ENCODE data around the gene SHOX.
"Not testable (repeated sequence)": the region's sequence is repeated elsewhere in the genome, so short reads cannot be mapped to it uniquely, and the experiment has no call there.

Gene SHOX

DNA sequence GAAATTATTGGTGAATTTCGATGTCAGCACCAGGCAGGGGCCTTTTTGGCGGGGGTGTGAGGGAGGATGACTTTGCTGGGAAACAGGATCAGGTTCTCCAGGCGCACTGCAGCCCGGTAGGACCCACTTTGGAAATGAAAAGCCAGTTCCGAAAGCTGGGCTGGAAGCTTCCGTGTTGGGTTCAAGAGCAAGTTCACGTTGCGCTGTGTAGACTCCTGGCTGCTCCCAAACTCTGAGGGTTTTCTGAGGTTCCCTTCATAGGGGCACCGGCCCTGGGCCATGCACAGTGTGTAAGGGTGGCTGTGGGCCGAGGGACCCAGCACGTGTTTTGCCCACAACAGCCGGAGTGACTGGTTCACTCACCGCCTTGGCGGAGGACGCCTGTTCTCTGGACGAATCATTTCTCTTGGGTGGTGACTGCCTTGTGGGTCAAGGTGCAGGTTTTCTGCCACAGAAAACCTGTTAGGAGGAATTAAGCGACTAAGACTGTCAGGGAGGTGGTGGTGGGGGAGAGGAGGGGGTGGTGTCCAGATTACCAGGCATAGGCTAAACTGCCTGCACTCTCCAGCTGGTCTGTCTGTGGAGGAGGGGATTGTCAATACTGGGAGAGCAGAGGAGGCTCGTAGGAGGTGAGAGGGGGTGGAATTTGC, 8.0 kb downstream of the SHOX start:
- DNase-seq, result no peak

DNA sequence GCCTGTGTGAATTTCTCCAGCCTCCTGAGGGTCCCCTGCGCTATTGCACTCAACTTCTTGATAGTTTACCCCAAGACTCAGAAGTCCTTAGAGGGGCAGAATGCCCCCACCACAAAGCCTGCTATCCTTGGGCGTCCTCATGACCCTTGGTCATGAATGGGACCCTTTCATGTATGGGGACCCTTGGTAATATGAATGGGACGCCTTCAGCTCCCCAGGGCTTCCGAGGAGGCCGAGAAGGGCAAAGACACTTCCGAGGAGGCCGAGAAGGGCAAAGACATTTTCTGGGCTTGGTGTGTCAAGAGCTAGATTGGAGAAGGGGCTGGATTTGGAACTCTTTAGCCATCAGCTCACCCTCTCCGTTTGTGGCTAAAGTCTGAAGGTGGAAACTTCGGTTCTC, 8.6 kb downstream of the SHOX start:
- no peak for DNase-seq

DNA sequence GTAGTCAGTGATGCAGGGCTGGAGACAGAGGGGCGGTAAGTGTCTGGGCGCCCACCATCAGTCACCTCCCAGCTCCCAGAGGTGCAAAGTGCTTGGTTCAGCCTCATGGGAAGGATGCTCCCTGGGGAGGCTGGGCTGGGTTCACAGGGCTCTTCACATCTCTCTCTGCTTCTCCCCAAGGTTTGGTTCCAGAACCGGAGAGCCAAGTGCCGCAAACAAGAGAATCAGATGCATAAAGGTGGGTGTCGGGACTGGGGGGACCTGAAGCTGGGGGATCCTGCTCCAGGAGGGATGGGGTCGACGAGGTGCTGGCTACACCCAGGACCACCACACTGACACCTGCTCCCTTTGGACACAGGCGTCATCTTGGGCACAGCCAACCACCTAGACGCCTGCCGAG, 10.1 kb downstream of the SHOX start:
- no peak for DNase-seq

DNA sequence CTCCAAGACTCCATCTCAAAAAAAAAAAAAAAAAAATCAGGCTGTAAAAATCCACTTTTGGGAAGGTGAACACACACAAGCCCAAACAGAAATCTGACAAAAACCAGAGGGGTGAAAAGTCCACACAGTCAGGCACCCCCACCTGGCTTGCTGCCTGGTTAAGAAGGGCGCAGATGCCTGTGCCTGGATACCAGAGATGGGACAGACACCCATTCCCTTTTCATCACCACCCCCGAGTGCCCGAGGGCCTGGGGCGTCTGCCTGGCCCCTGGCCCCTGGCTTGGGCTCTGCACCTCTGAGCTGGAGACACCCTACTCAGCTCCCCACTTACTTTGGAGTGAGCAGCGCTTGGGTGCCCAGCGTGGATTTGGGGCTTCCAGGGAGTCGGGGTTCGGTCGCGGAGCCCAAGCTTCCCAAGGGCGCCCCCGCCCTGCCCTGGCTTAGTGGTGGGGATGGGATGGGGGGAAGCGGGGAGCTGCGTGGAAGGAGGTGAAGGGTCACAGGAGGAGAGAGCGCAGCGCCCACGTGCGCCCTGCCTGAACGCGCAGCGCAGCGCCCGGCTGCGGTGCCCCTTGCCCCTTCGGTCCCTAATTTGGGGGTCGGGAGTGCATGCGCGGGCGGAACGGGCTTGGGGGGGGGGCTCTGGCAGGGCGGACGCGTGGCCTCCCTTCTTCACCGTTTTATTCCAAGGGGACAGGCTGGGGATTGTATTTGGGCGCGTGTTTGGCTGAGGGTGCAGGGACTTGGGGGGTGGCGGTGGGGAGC, 11.3 kb downstream of the SHOX start:
- no peak for DNase-seq

DNA sequence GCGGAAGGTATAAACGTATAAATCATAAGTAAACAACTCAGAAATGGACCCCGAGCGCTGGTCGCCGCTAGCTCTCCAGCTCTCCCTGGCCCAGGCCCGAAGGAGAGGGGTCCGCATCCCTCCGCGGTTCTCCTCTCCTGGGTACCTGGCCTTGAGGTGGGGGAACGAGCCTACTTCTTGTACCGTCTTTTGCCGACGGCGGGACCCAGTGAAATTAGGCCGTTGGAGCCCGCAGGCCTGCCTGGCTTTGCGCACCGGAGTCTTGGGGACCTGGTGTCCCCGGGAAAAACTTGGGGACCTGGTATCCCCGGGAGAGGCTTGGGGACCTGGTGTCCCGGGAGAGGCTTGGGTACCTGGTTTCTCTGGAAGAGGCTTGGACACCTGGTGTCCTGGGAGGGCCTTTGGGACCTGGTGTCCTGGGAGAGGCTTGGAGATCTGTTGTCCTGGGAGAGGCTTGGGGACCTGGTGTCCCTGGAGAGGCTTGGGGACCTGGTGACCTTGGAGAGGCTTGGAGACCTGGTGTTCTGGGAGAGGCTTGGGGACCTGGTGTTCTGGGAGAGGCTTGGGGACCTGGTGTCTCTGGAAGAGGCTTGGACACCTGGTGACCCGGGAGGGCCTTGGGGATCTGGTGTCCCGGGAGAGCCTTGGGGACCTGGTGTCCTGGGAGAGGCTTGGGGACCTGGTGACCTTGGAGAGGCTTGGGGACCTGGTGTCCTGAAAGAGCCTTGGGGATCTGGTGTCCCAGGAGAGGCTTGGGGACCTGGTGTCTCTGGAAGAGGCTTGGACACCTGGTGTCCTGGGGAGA, 12.0 kb downstream of the SHOX start:
- DNase-seq, result no peak

DNA sequence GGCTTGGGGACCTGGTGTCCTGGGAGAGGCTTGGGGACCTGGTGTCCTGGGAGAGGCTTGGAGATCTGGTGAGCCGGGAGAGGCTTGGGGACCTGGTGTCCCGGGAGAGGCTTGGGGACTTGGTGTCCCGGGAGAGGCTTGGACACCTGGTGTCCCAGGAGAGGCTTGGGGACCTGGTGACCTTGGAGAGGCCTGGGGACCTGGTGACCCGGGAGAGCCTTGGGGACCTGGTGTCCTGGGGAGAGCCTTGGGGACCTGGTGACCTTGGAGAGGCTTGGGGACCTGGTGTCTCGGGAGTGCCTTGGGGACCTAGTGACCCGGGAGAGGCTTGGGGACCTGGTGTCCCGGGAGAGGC, 12.6 kb downstream of the SHOX start:
- no peak for DNase-seq

DNA sequence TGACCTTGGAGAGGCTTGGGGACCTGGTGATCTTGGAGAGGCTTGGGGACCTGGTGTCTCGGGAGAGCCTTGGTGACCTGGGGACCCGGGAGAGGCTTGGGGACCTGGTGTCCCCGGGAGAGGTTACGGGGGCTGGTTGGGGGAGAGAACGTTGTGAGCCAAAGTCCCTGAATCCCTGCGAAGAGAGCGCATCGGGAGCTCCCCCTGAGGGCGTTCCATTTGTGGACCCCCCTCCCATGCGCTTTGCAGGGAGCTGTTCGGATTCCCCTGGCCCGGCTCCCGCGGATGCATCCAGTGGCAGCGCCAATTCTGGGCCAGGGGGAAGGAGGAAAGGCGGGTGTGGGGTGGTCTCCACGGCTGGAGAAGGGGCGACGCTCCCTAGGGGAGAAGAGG, 13.3 kb downstream of the SHOX start:
- no peak for DNase-seq

DNA sequence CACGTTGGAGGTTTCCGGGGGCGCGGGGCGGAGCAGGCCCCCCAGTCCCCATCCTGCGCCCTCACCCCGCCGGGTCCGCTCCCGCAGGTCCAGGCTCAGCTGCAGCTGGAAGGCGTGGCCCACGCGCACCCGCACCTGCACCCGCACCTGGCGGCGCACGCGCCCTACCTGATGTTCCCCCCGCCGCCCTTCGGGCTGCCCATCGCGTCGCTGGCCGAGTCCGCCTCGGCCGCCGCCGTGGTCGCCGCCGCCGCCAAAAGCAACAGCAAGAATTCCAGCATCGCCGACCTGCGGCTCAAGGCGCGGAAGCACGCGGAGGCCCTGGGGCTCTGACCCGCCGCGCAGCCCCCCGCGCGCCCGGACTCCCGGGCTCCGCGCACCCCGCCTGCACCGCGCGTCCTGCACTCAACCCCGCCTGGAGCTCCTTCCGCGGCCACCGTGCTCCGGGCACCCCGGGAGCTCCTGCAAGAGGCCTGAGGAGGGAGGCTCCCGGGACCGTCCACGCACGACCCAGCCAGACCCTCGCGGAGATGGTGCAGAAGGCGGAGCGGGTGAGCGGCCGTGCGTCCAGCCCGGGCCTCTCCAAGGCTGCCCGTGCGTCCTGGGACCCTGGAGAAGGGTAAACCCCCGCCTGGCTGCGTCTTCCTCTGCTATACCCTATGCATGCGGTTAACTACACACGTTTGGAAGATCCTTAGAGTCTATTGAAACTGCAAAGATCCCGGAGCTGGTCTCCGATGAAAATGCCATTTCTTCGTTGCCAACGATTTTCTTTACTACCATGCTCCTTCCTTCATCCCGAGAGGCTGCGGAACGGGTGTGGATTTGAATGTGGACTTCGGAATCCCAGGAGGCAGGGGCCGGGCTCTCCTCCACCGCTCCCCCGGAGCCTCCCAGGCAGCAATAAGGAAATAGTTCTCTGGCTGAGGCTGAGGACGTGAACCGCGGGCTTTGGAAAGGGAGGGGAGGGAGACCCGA, 14.0 kb downstream of the SHOX start:
- no peak for DNase-seq

DNA sequence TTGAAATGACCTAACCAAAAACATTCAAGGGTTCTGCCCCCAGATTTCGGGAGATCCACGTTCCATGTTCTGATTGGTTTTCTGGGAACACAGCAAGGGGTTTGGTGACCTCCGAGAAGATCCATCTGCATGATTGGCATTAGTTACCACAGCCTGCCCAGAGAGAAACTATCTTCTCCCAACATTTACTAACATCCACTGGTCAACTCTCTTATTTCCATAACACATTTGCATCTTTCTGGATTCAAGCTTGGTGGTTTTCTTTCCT, 15.6 kb downstream of the SHOX start:
- DNase-seq, result no peak

DNA sequence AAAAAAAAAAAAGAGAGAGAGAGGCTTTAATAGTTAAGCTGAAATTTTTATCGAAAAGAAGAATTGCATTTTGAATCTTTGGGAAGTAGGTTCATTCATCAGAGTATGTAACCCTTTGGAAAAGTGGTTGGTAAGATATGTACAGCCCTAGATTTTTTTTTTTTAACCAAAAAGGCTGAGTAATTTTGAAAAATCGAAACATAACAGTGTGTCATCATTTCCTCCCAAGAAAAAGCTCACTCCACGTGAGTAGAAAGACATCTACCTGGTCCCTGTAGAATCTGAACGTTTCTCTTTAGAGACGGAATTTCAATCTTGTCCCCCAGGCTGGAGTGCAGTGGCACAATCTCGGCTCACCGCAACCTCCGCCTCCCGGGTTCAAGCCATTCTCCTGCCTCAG, 16.2 kb downstream of the SHOX start:
- DNase-seq, result no peak

DNA sequence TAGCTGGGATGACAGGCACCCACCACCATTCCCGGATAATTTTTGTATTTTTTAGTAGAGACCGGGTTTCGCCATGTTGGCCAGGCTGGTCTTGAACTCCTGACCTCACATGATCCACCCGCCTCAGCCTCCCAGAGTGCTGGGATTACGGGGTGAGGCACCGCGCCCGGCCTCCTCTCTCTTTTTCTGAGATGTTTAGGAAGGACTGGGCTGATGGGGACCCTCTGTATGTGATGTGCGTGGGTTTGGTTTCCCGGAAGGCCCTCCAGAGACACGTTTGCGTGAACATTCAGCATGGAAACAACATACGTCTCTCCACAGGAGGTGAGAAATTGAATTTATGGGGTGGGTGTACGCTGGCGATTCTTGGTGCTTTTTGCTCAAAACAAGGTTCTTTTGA, 18.6 kb downstream of the SHOX start:
- no peak for DNase-seq

DNA sequence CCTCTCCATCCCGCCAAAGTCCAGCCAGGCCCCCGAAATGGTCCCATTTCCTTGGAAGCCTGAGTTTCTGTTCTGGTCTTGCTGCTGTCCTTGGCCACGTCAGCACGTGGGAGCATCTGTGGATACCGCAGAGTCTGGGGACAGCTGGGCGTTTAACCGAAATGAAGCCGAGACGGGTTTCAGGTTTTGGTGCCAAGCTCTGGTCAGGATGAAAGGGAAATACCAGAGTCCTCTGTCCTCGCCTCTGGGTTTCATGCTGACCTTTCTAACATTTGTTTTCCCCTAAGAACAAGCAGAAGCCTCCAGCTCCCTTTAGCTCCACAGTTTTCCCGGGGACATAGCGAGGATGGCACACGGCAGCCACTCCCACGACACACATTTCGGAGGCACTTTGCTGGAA, 19.7 kb downstream of the SHOX start:
- no peak for DNase-seq

DNA sequence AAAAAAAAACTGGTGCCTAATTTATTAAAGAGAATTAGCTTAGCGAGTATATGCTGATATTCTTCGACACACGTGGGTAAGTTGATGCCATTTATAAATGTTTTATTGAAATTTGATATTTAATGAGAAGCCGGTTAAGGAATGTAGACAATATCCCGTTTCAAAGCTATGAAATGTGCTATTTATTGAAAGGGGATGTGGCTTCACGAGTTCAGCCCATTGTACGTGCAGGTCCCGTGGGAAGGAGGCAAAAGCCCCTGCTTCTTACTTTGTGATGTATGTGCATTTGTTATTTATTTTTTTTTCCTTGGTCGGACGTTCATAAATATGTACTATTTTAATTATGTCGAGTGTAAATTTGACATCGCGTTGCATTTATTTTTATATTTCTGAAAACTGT, 20.2 kb downstream of the SHOX start:
- DNase-seq, result no peak

DNA sequence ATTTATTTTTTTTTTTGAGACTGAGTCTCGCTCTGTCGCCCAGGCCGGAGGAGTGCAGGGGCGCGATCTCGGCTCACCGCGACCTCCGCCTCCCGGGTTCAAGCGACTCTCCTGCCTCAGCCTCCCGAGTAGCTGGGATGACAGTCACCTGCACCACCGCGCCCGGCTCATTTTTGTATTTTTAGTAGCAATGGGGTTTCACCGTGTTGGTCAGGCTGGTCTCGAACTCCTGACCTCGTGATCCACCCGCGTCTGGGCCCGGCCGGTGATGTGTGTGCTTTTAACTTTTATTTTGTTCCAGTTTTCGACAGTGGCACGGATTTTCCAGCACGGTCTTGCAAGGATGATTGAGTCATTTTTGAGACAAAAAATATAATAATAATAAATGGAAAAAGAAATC, 21.3 kb downstream of the SHOX start:
- not testable (repeated sequence) for DNase-seq

DNA sequence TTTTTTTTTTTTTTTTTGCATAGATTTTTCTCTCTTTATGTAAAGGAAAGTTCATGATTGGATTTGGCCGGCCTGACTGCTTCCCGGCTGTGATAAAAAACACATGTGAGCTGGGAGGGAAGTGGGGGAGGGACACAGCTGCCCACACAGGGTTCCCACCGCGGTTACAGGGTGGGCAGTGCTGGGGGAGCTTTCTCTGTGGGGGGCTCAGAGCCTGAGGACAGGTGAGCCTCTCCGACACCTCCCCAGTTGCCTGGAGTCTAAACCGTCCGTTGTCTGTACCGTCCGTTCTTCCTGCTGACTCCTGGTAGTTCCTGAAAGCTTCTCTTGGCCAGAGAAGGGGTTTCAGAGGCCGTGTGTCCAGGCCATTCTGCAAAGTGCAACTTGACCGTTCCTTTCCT, 21.8 kb downstream of the SHOX start:
- no peak for DNase-seq

DNA sequence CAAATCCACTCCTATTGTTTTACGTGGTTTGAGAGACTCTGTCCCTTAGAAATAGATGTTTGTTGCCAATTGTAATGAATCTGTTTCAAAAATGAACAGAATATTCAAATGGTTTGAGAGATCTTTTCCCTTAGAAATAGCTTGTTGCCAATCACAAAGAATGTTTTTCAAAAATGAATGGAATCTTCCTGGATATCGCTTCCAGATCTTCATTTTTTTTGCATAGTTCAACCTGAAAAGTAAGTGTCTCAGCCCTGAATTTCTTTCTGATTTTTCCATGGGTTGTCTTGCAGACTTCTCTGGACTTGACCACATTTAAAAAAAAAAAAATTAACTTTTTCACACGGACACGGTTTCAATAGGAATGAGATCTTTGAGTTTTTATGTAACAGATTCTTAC, 22.7 kb downstream of the SHOX start:
- no peak for DNase-seq

DNA sequence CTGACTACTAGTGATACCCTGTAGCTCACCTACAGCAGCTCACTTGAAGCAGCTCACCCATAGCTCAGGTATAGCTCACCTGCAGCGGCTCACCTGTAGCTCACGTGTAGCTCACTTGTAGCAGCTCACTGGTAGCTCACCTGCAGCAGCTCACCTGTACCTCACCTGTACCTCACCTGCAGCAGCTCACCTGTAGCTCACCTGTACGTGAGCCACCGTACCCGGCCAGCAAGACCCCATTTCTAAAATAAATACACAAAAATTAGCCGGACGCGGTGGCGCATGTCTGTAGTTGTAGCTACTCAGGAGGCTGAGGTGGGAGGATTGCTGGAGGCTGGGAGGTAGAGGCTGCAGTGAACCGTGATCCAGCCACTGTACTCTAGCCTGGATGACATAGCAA, 30.6 kb downstream of the SHOX start:
- DNase-seq, result no peak

DNA sequence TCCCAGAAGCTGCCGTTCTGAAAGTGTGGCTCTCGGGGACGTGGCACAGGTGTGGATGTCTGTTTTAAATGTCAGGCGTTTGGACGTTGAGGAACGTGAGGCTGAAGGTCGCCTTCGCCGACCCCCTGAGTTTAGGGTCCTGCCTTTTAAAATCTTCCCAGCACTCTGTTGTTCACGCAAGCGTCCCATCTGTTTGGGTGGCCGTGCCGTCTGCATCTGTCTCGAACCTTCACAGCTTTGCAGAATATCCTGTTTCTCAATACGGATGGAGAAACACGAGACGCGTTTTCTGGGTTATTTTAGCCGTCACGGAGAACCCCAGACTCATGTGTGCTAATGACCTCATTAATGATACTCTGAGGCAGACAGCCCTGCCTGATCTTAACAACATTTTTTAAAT, 31.5 kb downstream of the SHOX start:
- DNase-seq, result no peak

DNA sequence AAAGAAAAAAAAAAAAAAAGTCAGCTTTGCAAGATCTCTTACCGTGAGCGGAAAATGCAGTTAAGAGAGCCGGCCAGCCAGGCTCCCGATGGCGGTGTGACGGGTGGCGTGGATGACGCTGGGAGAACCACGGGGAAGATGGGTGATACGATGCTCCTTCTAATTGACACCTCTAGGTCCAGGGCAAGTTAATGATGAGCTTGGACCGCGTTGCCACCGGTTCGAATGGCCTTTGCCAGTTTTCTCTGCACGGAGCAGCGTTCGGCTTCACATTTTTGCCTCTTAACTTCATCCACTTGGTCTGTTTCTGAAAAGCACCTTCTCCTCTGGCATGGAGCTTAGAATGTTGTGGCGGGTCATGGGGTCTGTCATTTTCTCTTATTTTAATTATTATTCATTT, 33.2 kb downstream of the SHOX start:
- DNase-seq, result no peak

DNA sequence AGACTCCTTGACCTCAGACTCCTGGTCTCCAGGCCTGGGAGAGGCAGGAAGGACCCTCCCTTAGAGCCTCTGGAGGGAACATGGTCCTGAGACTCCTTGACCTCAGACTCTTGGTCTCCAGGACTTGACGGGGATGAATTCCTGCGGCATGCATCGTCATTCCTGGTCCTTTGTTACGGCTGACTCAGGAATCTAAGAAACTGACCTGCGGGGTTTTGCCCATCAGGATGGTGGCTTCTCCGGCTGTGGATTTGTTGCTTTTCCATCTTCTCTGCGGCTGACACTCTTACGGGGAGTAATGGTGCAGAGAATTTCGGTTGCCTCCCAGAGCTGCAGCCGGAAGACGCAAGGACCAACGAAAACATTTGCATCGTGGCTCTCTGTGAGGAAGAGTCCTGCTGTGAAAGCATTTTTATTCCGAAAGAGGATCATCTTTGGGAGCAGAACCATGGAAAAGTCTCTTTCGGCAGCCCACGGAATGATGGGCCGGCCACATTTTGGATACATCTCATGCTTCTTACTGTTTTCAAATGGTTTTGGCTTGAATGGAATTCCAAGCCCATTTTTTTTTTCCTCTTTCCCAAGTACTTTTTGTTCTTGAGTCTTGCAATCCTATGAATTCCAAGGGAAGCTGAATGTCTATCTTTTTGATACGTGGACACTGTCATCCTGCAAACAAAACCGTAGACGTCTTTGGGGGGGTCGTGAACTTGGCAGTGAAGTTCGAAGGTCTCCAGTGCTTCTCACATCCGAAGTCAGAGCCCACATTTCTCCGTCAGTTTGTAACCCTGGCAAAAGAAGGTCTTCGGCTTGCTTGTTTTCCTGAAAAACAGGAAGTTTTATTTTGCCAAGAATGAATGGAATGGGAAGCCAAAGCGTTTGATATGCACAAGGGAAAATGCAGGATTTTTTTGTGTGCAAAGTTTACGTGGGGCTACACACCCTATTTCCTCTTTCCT, 36.5 kb downstream of the SHOX start:
- DNase-seq, result no peak

DNA sequence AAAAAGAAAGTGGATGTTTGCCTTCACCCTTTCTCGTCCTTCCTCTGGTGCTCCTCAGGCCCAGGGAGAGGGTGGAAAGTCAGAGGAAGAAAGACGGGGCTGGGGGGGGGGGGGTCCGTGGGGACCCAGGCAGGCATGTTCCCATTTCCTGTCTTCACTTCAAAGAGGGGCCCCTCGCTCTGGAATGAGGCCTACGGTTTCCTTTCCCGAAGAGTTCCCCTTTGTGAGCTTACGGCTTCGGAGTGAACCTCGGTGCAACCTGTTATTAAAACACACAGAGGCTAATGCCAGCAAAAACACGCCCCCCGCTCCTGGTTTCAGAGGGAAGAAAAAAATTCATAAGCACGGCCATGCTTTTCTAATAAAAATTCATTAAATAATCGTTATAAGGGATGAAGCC, 40.1 kb downstream of the SHOX start:
- DNase-seq, result no peak

DNA sequence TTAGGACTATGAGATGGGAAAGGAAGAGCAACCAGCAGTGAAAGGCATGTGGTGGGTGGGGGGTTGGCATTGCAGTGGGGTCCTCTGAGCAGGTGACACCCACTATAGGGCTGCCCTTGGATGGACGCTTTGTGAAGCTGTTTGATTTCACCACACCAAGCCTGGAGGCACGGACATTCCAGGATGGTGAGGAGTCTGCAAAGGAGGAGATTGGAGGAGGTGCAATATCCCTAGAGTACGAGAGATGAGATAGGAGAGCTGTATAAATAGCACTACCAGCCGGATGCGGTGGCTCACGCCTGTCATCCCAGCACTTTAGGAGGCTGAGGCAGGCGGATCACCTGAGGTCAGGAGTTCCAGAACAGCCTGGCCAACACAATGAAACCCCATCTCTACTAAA, 42.3 kb downstream of the SHOX start:
- DNase-seq, result no peak
